CD8-positive, alpha-beta memory T cell (primary cell): Measurements from ENCODE around the gene CHSY3. TPM values are rescaled to one million over a fixed set of nuclear protein-coding genes. Genes with fewer than 3 reads are reported as not detected.

Source experiments
- CTCF ChIA-PET: fragments of 350-600 bp; sonication (Branson Sonifier 250); formaldehyde crosslinking; loops from one replicate; lab custom pipeline; 2021; ENCODE audit warnings: antibody characterized with exemption; lab: Charles Lee
- POLR2A ChIA-PET: fragments of 350-600 bp; sonication (Branson Sonifier 250); formaldehyde crosslinking; loops from one replicate; lab custom pipeline; 2021; ENCODE audit warnings: antibody characterized with exemption; lab: Charles Lee
- DNase-seq, 5 donors: peaks; one replicate each; pipeline versions ENCODE4 v3.0.0 to v3.0.0-alpha.2; 2020 to 2022; ENCODE audit warnings: mixed read lengths in 1 of 5
- H3K27ac ChIP-seq: one replicate; pipeline ENCODE4 v1.7.0; 2013; ENCODE audit warnings: low read depth, mild to moderate bottlenecking, low read length, moderate library complexity
- H3K27me3 ChIP-seq: 2 replicates; pipeline ENCODE4 v1.7.0; 2013; ENCODE audit warnings: low read length, mild to moderate bottlenecking; ENCODE audit not compliant: insufficient read depth, poor library complexity, severe bottlenecking
- H3K36me3 ChIP-seq: 2 replicates; pipeline ENCODE4 v1.7.0; 2013; ENCODE audit warnings: mild to moderate bottlenecking, low read length, moderate library complexity; ENCODE audit not compliant: insufficient read depth
- H3K4me1 ChIP-seq: 2 replicates; pipeline ENCODE4 v1.7.0; 2013; ENCODE audit warnings: mild to moderate bottlenecking, low read length, moderate library complexity; ENCODE audit not compliant: insufficient read depth
- H3K4me3 ChIP-seq: 2 replicates; pipeline ENCODE4 v1.7.0; 2013; ENCODE audit warnings: mild to moderate bottlenecking, low read length
- H3K9me3 ChIP-seq: 2 replicates; pipeline ENCODE4 v1.7.0; 2013; ENCODE audit warnings: mild to moderate bottlenecking, low read length
- H3K27ac Mint-ChIP-seq, 8 donors: one replicate each; pipeline ENCODE4 v1.8.0; 2020 to 2021; ENCODE audit warnings: mixed read lengths in 8 of 8, mild to moderate bottlenecking in 6 of 8, inconsistent platforms in 3 of 8, moderate library complexity in 3 of 8
- H3K27me3 Mint-ChIP-seq, 2 donors: one replicate each; pipeline ENCODE4 v1.8.0; 2020 to 2021; ENCODE audit warnings: mixed read lengths in 2 of 2, mild to moderate bottlenecking in 1 of 2, moderate library complexity in 1 of 2
- H3K36me3 Mint-ChIP-seq, 3 donors: one replicate each; pipeline ENCODE4 v1.8.0; 2020 to 2021; ENCODE audit warnings: mixed read lengths in 3 of 3, inconsistent platforms in 1 of 3, mild to moderate bottlenecking in 1 of 3
- H3K4me1 Mint-ChIP-seq, 3 donors: one replicate each; pipeline ENCODE4 v1.8.0; 2020 to 2021; ENCODE audit warnings: mixed read lengths in 3 of 3, inconsistent platforms in 1 of 3, mild to moderate bottlenecking in 1 of 3
- H3K4me3 Mint-ChIP-seq, 7 donors: one replicate each; pipeline ENCODE4 v1.8.0; 2020 to 2021; ENCODE audit warnings: mixed read lengths in 7 of 7, mild to moderate bottlenecking in 6 of 7, moderate library complexity in 4 of 7, inconsistent platforms in 2 of 7
- H3K9me3 Mint-ChIP-seq, 5 donors: one replicate each; pipeline ENCODE4 v1.8.0; 2020 to 2022; ENCODE audit warnings: mixed read lengths in 5 of 5, mild to moderate bottlenecking in 3 of 5, moderate library complexity in 2 of 5, inconsistent platforms in 1 of 5
- polyA plus RNA-seq: library from polyadenylated mRNA; unstranded; fragments of 300-500 nt; fragmentation: Illumina TruSeq; gene quantifications from one replicate; pipeline ENCODE4 v1.2.3, GENCODE V29; 2021
- total RNA-seq, 2 experiments: library from RNA; stranded (reverse); gene quantifications; one replicate each; pipeline ENCODE4 v1.2.3, GENCODE V29; 2021

CHSY3 gene
- total and polyA plus RNA-seq, 3 experiments from 2014 or later: not detected

- Mint-ChIP-seq H3K27ac (no peak overlapping the region), H3K36me3 (peaks cover 0 to 3% (median 0%) of the 10 kb centered on the region in 3 donors), H3K27me3 (peaks cover 25 to 46% of the 10 kb centered on the region in 2 donors), H3K4me1 (peaks cover 13 to 22% (median 21%) of the 10 kb centered on the region in 3 donors), H3K9me3 (peaks cover 0 to 6% (median 4%) of the 10 kb centered on the region in 5 donors), H3K4me3 (peak overlapping the region; percentile 67 to 79 (median 74))
- no peak for DNase-seq
- Histone ChIP-seq H3K4me1 (no peaks in the 10 kb centered on the region), H3K9me3 (no peaks in the 10 kb centered on the region), H3K27me3 (peaks cover 4% of the 10 kb centered on the region), H3K36me3 (no peaks in the 10 kb centered on the region), H3K4me3 (no peak overlapping the region), H3K27ac (no peak overlapping the region)
- CTCF ChIA-PET: no interaction called here
- POLR2A ChIA-PET: no interaction called here
These were observed 605 bp downstream of the CHSY3 start for GRCh38 chr5:129904667-129905472.

DNA sequence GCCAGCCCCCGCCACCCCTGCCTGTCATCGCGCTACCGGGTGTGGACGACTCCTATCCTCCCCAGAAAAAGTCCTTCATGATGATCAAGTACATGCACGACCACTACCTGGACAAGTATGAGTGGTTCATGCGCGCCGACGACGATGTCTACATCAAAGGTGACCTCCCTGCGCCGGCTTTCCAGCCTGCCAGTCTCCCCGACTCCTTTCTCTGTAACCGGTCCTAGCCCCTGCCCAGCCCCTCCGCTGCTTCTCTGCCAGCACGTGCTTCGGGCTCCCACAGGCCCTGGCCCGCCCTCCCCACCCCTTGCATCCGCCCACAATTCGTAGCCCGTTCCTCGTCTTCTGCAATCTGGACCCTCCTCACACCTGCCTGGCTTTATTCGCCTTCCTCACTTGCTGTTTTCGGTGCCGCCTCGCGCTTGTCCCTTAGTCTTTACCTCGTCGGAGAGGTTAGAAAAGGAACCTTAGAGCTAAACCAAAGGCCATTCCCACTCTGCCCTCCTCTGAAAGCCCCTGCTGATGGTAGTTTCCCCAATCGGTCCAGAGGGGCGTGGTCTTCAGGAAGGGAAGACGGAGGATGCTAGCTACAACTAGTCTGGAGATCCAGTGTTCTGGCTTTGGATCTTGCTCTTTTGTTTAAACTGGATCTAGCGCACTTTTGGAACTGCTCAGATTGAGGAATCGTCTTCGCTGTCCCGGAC lies 1.4 kb downstream of the CHSY3 start:
- Mint-ChIP-seq H3K4me1 (peaks cover 13 to 22% (median 21%) of the 10 kb centered on the region in 3 donors), H3K36me3 (peaks cover 0 to 3% (median 0%) of the 10 kb centered on the region in 3 donors), H3K27ac (peak overlapping the region in 1 of 8 donors; percentile 53), H3K4me3 (peak overlapping the region; percentile 67 to 83 (median 78)), H3K9me3 (peaks cover 0 to 6% (median 4%) of the 10 kb centered on the region in 5 donors), H3K27me3 (peaks cover 25 to 48% of the 10 kb centered on the region in 2 donors)
- CTCF ChIA-PET: no interaction called here
- H3K4me3 ChIP-seq: no peak overlapping the region
- DNase-seq: no peak
- H3K4me1 ChIP-seq: no peaks in the 10 kb centered on the region
- no peaks in the 10 kb centered on the region for H3K36me3 ChIP-seq
- POLR2A ChIA-PET: no interaction called here
- no peaks in the 10 kb centered on the region for H3K9me3 ChIP-seq
- no peak overlapping the region for H3K27ac ChIP-seq
- peaks cover 4% of the 10 kb centered on the region for H3K27me3 ChIP-seq

- Histone ChIP-seq H3K36me3 (no peaks in the 10 kb centered on the region), H3K9me3 (no peaks in the 10 kb centered on the region), H3K27me3 (peaks cover 4% of the 10 kb centered on the region), H3K4me1 (no peaks in the 10 kb centered on the region), H3K27ac (no peak overlapping the region), H3K4me3 (no peak overlapping the region)
- H3K27me3 Mint-ChIP-seq: peaks cover 25 to 46% of the 10 kb centered on the region in 2 donors
- peak overlapping the region in 1 of 8 donors; percentile 11 for H3K27ac Mint-ChIP-seq
- H3K4me1 Mint-ChIP-seq: peaks cover 13 to 22% (median 21%) of the 10 kb centered on the region in 3 donors
- CTCF ChIA-PET: no interaction called here
- POLR2A ChIA-PET: no interaction called here
- peak overlapping the region in 6 of 7 donors; percentile 34 to 81 (median 71) for H3K4me3 Mint-ChIP-seq
- H3K9me3 Mint-ChIP-seq: peaks cover 0 to 6% (median 4%) of the 10 kb centered on the region in 5 donors
- H3K36me3 Mint-ChIP-seq: peaks cover 0 to 3% (median 0%) of the 10 kb centered on the region in 3 donors
- no peak for DNase-seq
These were observed 2.1 kb downstream of the CHSY3 start for GRCh38 chr5:129906177-129906887.

- Mint-ChIP-seq H3K9me3 (peaks cover 0 to 6% (median 0%) of the 10 kb centered on the region in 5 donors), H3K4me1 (peaks cover 8 to 14% (median 14%) of the 10 kb centered on the region in 3 donors), H3K36me3 (peaks cover 0 to 3% (median 0%) of the 10 kb centered on the region in 3 donors), H3K27me3 (peaks cover 16 to 36% of the 10 kb centered on the region in 2 donors), H3K4me3 (no peak overlapping the region), H3K27ac (no peak overlapping the region)
- Histone ChIP-seq H3K36me3 (no peaks in the 10 kb centered on the region), H3K27ac (no peak overlapping the region), H3K4me1 (no peaks in the 10 kb centered on the region), H3K4me3 (no peak overlapping the region), H3K27me3 (peaks cover 4% of the 10 kb centered on the region), H3K9me3 (no peaks in the 10 kb centered on the region)
- POLR2A ChIA-PET: no interaction called here
- no peak for DNase-seq
- CTCF ChIA-PET: no interaction called here
These were observed 5.0 kb downstream of the CHSY3 start for GRCh38 chr5:129909225-129909624.

GRCh38 chr5:129912601-129913255 lies 8.5 kb downstream of the CHSY3 start:
- peaks cover 0 to 3% (median 0%) of the 10 kb centered on the region in 5 donors for H3K9me3 Mint-ChIP-seq
- H3K4me3 ChIP-seq: no peak overlapping the region
- peaks cover 0 to 7% (median 2%) of the 10 kb centered on the region in 3 donors for H3K4me1 Mint-ChIP-seq
- CTCF ChIA-PET: no interaction called here
- H3K36me3 ChIP-seq: no peaks in the 10 kb centered on the region
- no peak overlapping the region for H3K4me3 Mint-ChIP-seq
- H3K9me3 ChIP-seq: no peaks in the 10 kb centered on the region
- H3K27ac Mint-ChIP-seq: no peak overlapping the region
- POLR2A ChIA-PET: no interaction called here
- no peaks in the 10 kb centered on the region for H3K36me3 Mint-ChIP-seq
- DNase-seq: no peak
- no peaks in the 10 kb centered on the region for H3K4me1 ChIP-seq
- no peaks in the 10 kb centered on the region for H3K27me3 ChIP-seq
- peaks cover 2 to 25% of the 10 kb centered on the region in 2 donors for H3K27me3 Mint-ChIP-seq
- H3K27ac ChIP-seq: no peak overlapping the region

GRCh38 chr5:129915415-129915814 lies 11.2 kb downstream of the CHSY3 start:
- Mint-ChIP-seq H3K4me3 (no peak overlapping the region), H3K4me1 (peaks cover 0 to 7% (median 2%) of the 10 kb centered on the region in 3 donors), H3K27me3 (peaks cover 4 to 23% of the 10 kb centered on the region in 2 donors), H3K36me3 (no peaks in the 10 kb centered on the region), H3K9me3 (peaks cover 0 to 10% (median 0%) of the 10 kb centered on the region in 5 donors), H3K27ac (no peak overlapping the region)
- Histone ChIP-seq H3K27ac (no peak overlapping the region), H3K9me3 (no peaks in the 10 kb centered on the region), H3K36me3 (no peaks in the 10 kb centered on the region), H3K4me3 (no peak overlapping the region), H3K27me3 (no peaks in the 10 kb centered on the region), H3K4me1 (no peaks in the 10 kb centered on the region)
- CTCF ChIA-PET: no interaction called here
- no peak for DNase-seq
- POLR2A ChIA-PET: no interaction called here

GRCh38 chr5:129917224-129917623 lies 13.0 kb downstream of the CHSY3 start:
- POLR2A ChIA-PET: no interaction called here
- no peak overlapping the region for H3K27ac ChIP-seq
- Mint-ChIP-seq H3K4me3 (no peak overlapping the region), H3K27me3 (peaks cover 4 to 16% of the 10 kb centered on the region in 2 donors), H3K9me3 (peaks cover 0 to 12% (median 0%) of the 10 kb centered on the region in 5 donors), H3K36me3 (no peaks in the 10 kb centered on the region), H3K27ac (no peak overlapping the region), H3K4me1 (peaks cover 0 to 7% (median 2%) of the 10 kb centered on the region in 3 donors)
- H3K27me3 ChIP-seq: no peaks in the 10 kb centered on the region
- no peaks in the 10 kb centered on the region for H3K4me1 ChIP-seq
- DNase-seq: no peak
- H3K36me3 ChIP-seq: no peaks in the 10 kb centered on the region
- CTCF ChIA-PET: no interaction called here
- no peaks in the 10 kb centered on the region for H3K9me3 ChIP-seq
- no peak overlapping the region for H3K4me3 ChIP-seq
